ENCODE data around the gene GPC6.
A peak's percentile ranks its signal among the peaks of the same experiment; 100 is the strongest.

Gene GPC6

GRCh38 chr13:93794197-93794885, 567.7 kb downstream of the GPC6 start:
- Histone ChIP-seq H2BK120ac (ENCODE audit: low read depth, low read length) (no peak overlapping the region), H2BK15ac (ENCODE audit: low read length) (no peak overlapping the region), H3K4ac (ENCODE audit: low read length) (no peak overlapping the region), H3K4me3 (ENCODE audit: low read length in 2 of 2) (no peak overlapping the region), H2AFZ (ENCODE audit: low read length) (no peak overlapping the region), H3K9ac (ENCODE audit: low read depth, low read length, poor library complexity) (no peak overlapping the region), H3K23ac (ENCODE audit: low read depth, low read length, poor library complexity) (no peak overlapping the region), H3K79me1 (ENCODE audit: low read depth, low read length) (no peaks in the 10 kb centered on the region), H2AK5ac (ENCODE audit: low read depth, low read length) (no peak overlapping the region), H2BK12ac (ENCODE audit: low read length) (no peak overlapping the region), H3K27ac (replicated peaks; ENCODE audit: low read length) (no peak overlapping the region), H2BK5ac (ENCODE audit: low read length) (no peak overlapping the region), H3K4me1 (ENCODE audit: control insufficient read depth in 2 of 2, insufficient read depth in 1 of 2, low read depth in 1 of 2, low read length in 2 of 2) (no peaks in the 10 kb centered on the region), H3K27me3 (ENCODE audit: control insufficient read depth in 3 of 3, insufficient read depth in 3 of 3, low read depth in 1 of 3, low read length in 3 of 3) (no peaks in the 10 kb centered on the region), H3K9me3 (replicated peaks in 1 of 2; ENCODE audit: control insufficient read depth in 2 of 2, insufficient read depth in 1 of 2, low read depth in 1 of 2, low read length in 2 of 2) (no peaks in the 10 kb centered on the region), H4K91ac (ENCODE audit: low read depth, low read length, poor library complexity) (no peak overlapping the region), H4K8ac (ENCODE audit: low read depth, low read length) (no peak overlapping the region), H3K4me2 (ENCODE audit: insufficient read depth, low read length, poor library complexity, severe bottlenecking) (no peak overlapping the region), H3K36me3 (replicated peaks in 1 of 2; ENCODE audit: control insufficient read depth in 2 of 2, insufficient read depth in 2 of 2, low read length in 2 of 2) (no peaks in the 10 kb centered on the region), H3K18ac (ENCODE audit: low read length) (no peak overlapping the region), H3K14ac (ENCODE audit: low read length) (no peak overlapping the region)
- WGBS, 2 donors (ENCODE audit: extremely low coverage in 2 of 2, insufficient read length in 2 of 2, insufficient replicate concordance in 1 of 2) = no CpG with 5 or more reads among the region's 3 CpGs
- DNase-seq (ENCODE audit: low spot score) = no peak

- H3K18ac ChIP-seq (ENCODE audit: low read length) = no peak overlapping the region
- H2BK15ac ChIP-seq (ENCODE audit: low read length) = no peak overlapping the region
- H3K4me1 ChIP-seq (ENCODE audit: control insufficient read depth in 2 of 2, insufficient read depth in 1 of 2, low read depth in 1 of 2, low read length in 2 of 2) = peaks cover 0 to 3% of the 10 kb centered on the region in 2 donors
- no peak overlapping the region for H3K9ac ChIP-seq (ENCODE audit: low read depth, low read length, poor library complexity)
- no peaks in the 10 kb centered on the region for H3K36me3 ChIP-seq (replicated peaks in 1 of 2; ENCODE audit: control insufficient read depth in 2 of 2, insufficient read depth in 2 of 2, low read length in 2 of 2)
- H4K8ac ChIP-seq (ENCODE audit: low read depth, low read length) = no peak overlapping the region
- no peak overlapping the region for H2BK120ac ChIP-seq (ENCODE audit: low read depth, low read length)
- H2AK5ac ChIP-seq (ENCODE audit: low read depth, low read length) = no peak overlapping the region
- H2BK5ac ChIP-seq (ENCODE audit: low read length) = no peak overlapping the region
- H2BK12ac ChIP-seq (ENCODE audit: low read length) = no peak overlapping the region
- no peaks in the 10 kb centered on the region for H3K79me1 ChIP-seq (ENCODE audit: low read depth, low read length)
- H3K4me2 ChIP-seq (ENCODE audit: insufficient read depth, low read length, poor library complexity, severe bottlenecking) = no peak overlapping the region
- H3K27me3 ChIP-seq (ENCODE audit: control insufficient read depth in 3 of 3, insufficient read depth in 3 of 3, low read depth in 1 of 3, low read length in 3 of 3) = no peaks in the 10 kb centered on the region
- no peak overlapping the region for H3K4ac ChIP-seq (ENCODE audit: low read length)
- no peak overlapping the region for H4K91ac ChIP-seq (ENCODE audit: low read depth, low read length, poor library complexity)
- WGBS, 2 donors (ENCODE audit: extremely low coverage in 2 of 2, insufficient read length in 2 of 2, insufficient replicate concordance in 1 of 2) = no CpG with 5 or more reads among the region's 2 CpGs
- no peak overlapping the region for H3K14ac ChIP-seq (ENCODE audit: low read length)
- H3K27ac ChIP-seq (replicated peaks; ENCODE audit: low read length) = no peak overlapping the region
- no peak overlapping the region for H3K4me3 ChIP-seq (ENCODE audit: low read length in 2 of 2)
- H2AFZ ChIP-seq (ENCODE audit: low read length) = no peak overlapping the region
- no peak overlapping the region for H3K23ac ChIP-seq (ENCODE audit: low read depth, low read length, poor library complexity)
- DNase-seq (ENCODE audit: low spot score) = no peak
- no peaks in the 10 kb centered on the region for H3K9me3 ChIP-seq (replicated peaks in 1 of 2; ENCODE audit: control insufficient read depth in 2 of 2, insufficient read depth in 1 of 2, low read depth in 1 of 2, low read length in 2 of 2)
Measured at GRCh38 chr13:93797463-93797862, 570.9 kb downstream of the GPC6 start.

GRCh38 chr13:93800342-93800741, 573.7 kb downstream of the GPC6 start:
- no peak overlapping the region for H3K23ac ChIP-seq (ENCODE audit: low read depth, low read length, poor library complexity)
- H3K27ac ChIP-seq (replicated peaks; ENCODE audit: low read length) = no peak overlapping the region
- no peak overlapping the region for H3K4me2 ChIP-seq (ENCODE audit: insufficient read depth, low read length, poor library complexity, severe bottlenecking)
- no peaks in the 10 kb centered on the region for H3K79me1 ChIP-seq (ENCODE audit: low read depth, low read length)
- H4K91ac ChIP-seq (ENCODE audit: low read depth, low read length, poor library complexity) = no peak overlapping the region
- H2AK5ac ChIP-seq (ENCODE audit: low read depth, low read length) = no peak overlapping the region
- H2BK5ac ChIP-seq (ENCODE audit: low read length) = no peak overlapping the region
- no peak overlapping the region for H3K9ac ChIP-seq (ENCODE audit: low read depth, low read length, poor library complexity)
- no peak for DNase-seq (ENCODE audit: low spot score)
- H3K27me3 ChIP-seq (ENCODE audit: control insufficient read depth in 3 of 3, insufficient read depth in 3 of 3, low read depth in 1 of 3, low read length in 3 of 3) = no peaks in the 10 kb centered on the region
- H3K4me1 ChIP-seq (ENCODE audit: control insufficient read depth in 2 of 2, insufficient read depth in 1 of 2, low read depth in 1 of 2, low read length in 2 of 2) = peaks cover 0 to 3% of the 10 kb centered on the region in 2 donors
- H3K4me3 ChIP-seq (ENCODE audit: low read length in 2 of 2) = no peak overlapping the region
- no peak overlapping the region for H4K8ac ChIP-seq (ENCODE audit: low read depth, low read length)
- no peaks in the 10 kb centered on the region for H3K9me3 ChIP-seq (replicated peaks in 1 of 2; ENCODE audit: control insufficient read depth in 2 of 2, insufficient read depth in 1 of 2, low read depth in 1 of 2, low read length in 2 of 2)
- H3K18ac ChIP-seq (ENCODE audit: low read length) = no peak overlapping the region
- no peak overlapping the region for H3K4ac ChIP-seq (ENCODE audit: low read length)
- no peaks in the 10 kb centered on the region for H3K36me3 ChIP-seq (replicated peaks in 1 of 2; ENCODE audit: control insufficient read depth in 2 of 2, insufficient read depth in 2 of 2, low read length in 2 of 2)
- H2BK15ac ChIP-seq (ENCODE audit: low read length) = no peak overlapping the region
- H3K14ac ChIP-seq (ENCODE audit: low read length) = no peak overlapping the region
- H2BK12ac ChIP-seq (ENCODE audit: low read length) = no peak overlapping the region
- H2BK120ac ChIP-seq (ENCODE audit: low read depth, low read length) = no peak overlapping the region
- WGBS, 2 donors (ENCODE audit: extremely low coverage in 2 of 2, insufficient read length in 2 of 2, insufficient replicate concordance in 1 of 2) = no CpG with 5 or more reads among the region's 3 CpGs
- H2AFZ ChIP-seq (ENCODE audit: low read length) = no peak overlapping the region

GRCh38 chr13:93805736-93806135, 579.1 kb downstream of the GPC6 start:
- Histone ChIP-seq H3K4me1 (ENCODE audit: control insufficient read depth in 2 of 2, insufficient read depth in 1 of 2, low read depth in 1 of 2, low read length in 2 of 2) (peaks cover 11 to 12% of the 10 kb centered on the region in 2 donors), H2BK12ac (ENCODE audit: low read length) (no peak overlapping the region), H3K9me3 (replicated peaks in 1 of 2; ENCODE audit: control insufficient read depth in 2 of 2, insufficient read depth in 1 of 2, low read depth in 1 of 2, low read length in 2 of 2) (no peaks in the 10 kb centered on the region), H3K4ac (ENCODE audit: low read length) (no peak overlapping the region), H3K4me2 (ENCODE audit: insufficient read depth, low read length, poor library complexity, severe bottlenecking) (no peak overlapping the region), H3K36me3 (replicated peaks in 1 of 2; ENCODE audit: control insufficient read depth in 2 of 2, insufficient read depth in 2 of 2, low read length in 2 of 2) (no peaks in the 10 kb centered on the region), H3K27ac (replicated peaks; ENCODE audit: low read length) (no peak overlapping the region), H3K9ac (ENCODE audit: low read depth, low read length, poor library complexity) (no peak overlapping the region), H2BK15ac (ENCODE audit: low read length) (no peak overlapping the region), H2BK120ac (ENCODE audit: low read depth, low read length) (no peak overlapping the region), H3K18ac (ENCODE audit: low read length) (no peak overlapping the region), H4K8ac (ENCODE audit: low read depth, low read length) (no peak overlapping the region), H3K14ac (ENCODE audit: low read length) (no peak overlapping the region), H3K79me1 (ENCODE audit: low read depth, low read length) (no peaks in the 10 kb centered on the region), H3K27me3 (ENCODE audit: control insufficient read depth in 3 of 3, insufficient read depth in 3 of 3, low read depth in 1 of 3, low read length in 3 of 3) (no peaks in the 10 kb centered on the region), H2BK5ac (ENCODE audit: low read length) (no peak overlapping the region), H3K4me3 (ENCODE audit: low read length in 2 of 2) (no peak overlapping the region), H3K23ac (ENCODE audit: low read depth, low read length, poor library complexity) (no peak overlapping the region), H4K91ac (ENCODE audit: low read depth, low read length, poor library complexity) (no peak overlapping the region), H2AK5ac (ENCODE audit: low read depth, low read length) (no peak overlapping the region), H2AFZ (ENCODE audit: low read length) (no peak overlapping the region)
- WGBS, 2 donors (ENCODE audit: extremely low coverage in 2 of 2, insufficient read length in 2 of 2, insufficient replicate concordance in 1 of 2) = no CpG with 5 or more reads among the region's 2 CpGs
- peak; percentile 12 for DNase-seq (ENCODE audit: low spot score)

All from neuronal stem cell (in vitro differentiated cells).